K562 (cell line): Measurements from ENCODE around the gene CCDC138. TPM values are rescaled to one million over a fixed set of nuclear protein-coding genes. Genes with fewer than 3 reads are reported as not detected.

ENCODE experiments used
- ARID1B ChIP-seq: fragments of 450-650 bp; IDR thresholded peaks from 2 replicates; pipeline ENCODE4 v1.6.1; 2016; ENCODE audit warnings: antibody characterized with exemption, mild to moderate bottlenecking, inconsistent platforms
- CCNT2 ChIP-seq: IDR thresholded peaks from 2 replicates; pipeline ENCODE4 v1.6.1; 2011; ENCODE audit warnings: borderline replicate concordance, low read depth, mild to moderate bottlenecking, moderate library complexity, mixed read lengths, low read length; ENCODE audit not compliant: insufficient read length; ENCODE audit errors: extremely low read depth
- COPS2 ChIP-seq: fragments of 450-650 bp; conservative IDR thresholded peaks from 2 replicates; pipeline ENCODE4 v1.6.1; 2016; ENCODE audit warnings: mild to moderate bottlenecking, moderate library complexity
- CTBP1 ChIP-seq: fragments of 450-650 bp; IDR thresholded peaks from 2 replicates; pipeline ENCODE4 v1.6.1; 2016; ENCODE audit warnings: borderline replicate concordance
- FOXA3 ChIP-seq, 2 experiments: fragments of 450-650 bp in 1 of 2; sonication (generic) in 1 of 2; formaldehyde crosslinking; IDR thresholded peaks in 1 of 2; conservative IDR thresholded peaks in 1 of 2; 2 replicates each; pipeline versions ENCODE4 v1.4.0 to v1.8.0; 2020 to 2022; ENCODE audit warnings: mild to moderate bottlenecking in 2 of 2, missing genetic modification reagents in 1 of 2
- HDAC6 ChIP-seq: IDR thresholded peaks from 2 replicates; pipeline ENCODE4 v1.6.1; 2012; ENCODE audit warnings: low read depth, mild to moderate bottlenecking, control low read depth, inconsistent platforms, low read length, moderate library complexity
- L3MBTL2 ChIP-seq: fragments of 450-650 bp; IDR thresholded peaks from 2 replicates; pipeline ENCODE4 v1.6.1; 2016; ENCODE audit warnings: mild to moderate bottlenecking, moderate library complexity
- NBN ChIP-seq: fragments of 450-650 bp; IDR thresholded peaks from 2 replicates; pipeline ENCODE4 v1.6.1; 2016; ENCODE audit warnings: low read depth, mild to moderate bottlenecking
- NFIC ChIP-seq: fragments of 450-650 bp; IDR thresholded peaks from 2 replicates; pipeline ENCODE4 v1.6.1; 2017; ENCODE audit warnings: mild to moderate bottlenecking, inconsistent platforms
- RBM34 ChIP-seq: fragments of 200-400 bp; formaldehyde crosslinking; IDR thresholded peaks from 2 replicates; pipeline ENCODE4 v1.6.1; 2018; ENCODE audit warnings: low read length, borderline replicate concordance; ENCODE audit not compliant: insufficient read depth
- SMARCA5 ChIP-seq: fragments of 450-650 bp; IDR thresholded peaks from 2 replicates; pipeline ENCODE4 v1.6.1; 2016
- SPI1 ChIP-seq: IDR thresholded peaks from 2 replicates; pipeline ENCODE4 v1.6.1; 2011; ENCODE audit warnings: low read depth, low read length, control low read depth, borderline replicate concordance
- TAF15 ChIP-seq: fragments of 200-400 bp; formaldehyde crosslinking; IDR thresholded peaks from 2 replicates; pipeline ENCODE4 v1.6.1; 2017; ENCODE audit warnings: mild to moderate bottlenecking, low read depth, low read length, moderate library complexity
- TCF3 ChIP-seq: sonication (generic); formaldehyde crosslinking; IDR thresholded peaks from 2 replicates; pipeline ENCODE4 v1.4.0; 2020; ENCODE audit warnings: mild to moderate bottlenecking, missing genetic modification reagents
- XRCC5 ChIP-seq: fragments of 200-400 bp; formaldehyde crosslinking; IDR thresholded peaks from 2 replicates; pipeline ENCODE4 v1.6.1; 2017; ENCODE audit warnings: low read depth, mild to moderate bottlenecking, low read length
- ZBTB1 ChIP-seq: sonication (generic); formaldehyde crosslinking; IDR thresholded peaks from 2 replicates; pipeline ENCODE4 v1.8.1; 2023; ENCODE audit warnings: missing genetic modification reagents, low read depth, mild to moderate bottlenecking, borderline replicate concordance
- ZBTB17 ChIP-seq: fragments of 450-650 bp; formaldehyde crosslinking; IDR thresholded peaks from 2 replicates; pipeline ENCODE4 v1.4.0; 2020; ENCODE audit warnings: mild to moderate bottlenecking
- ZNF212 ChIP-seq: fragments of 450-650 bp; formaldehyde crosslinking; IDR thresholded peaks from 2 replicates; pipeline ENCODE4 v1.4.0; 2020; ENCODE audit warnings: mild to moderate bottlenecking
- ZNF263 ChIP-seq: sonication (generic); formaldehyde crosslinking; IDR thresholded peaks from 2 replicates; pipeline ENCODE4 v1.8.0; 2022; ENCODE audit warnings: mild to moderate bottlenecking, missing genetic modification reagents, borderline replicate concordance
- polyA plus RNA-seq, 8 experiments: library from polyadenylated mRNA; depleted of rRNA in 4 of 8; stranded (reverse) in 5 of 8; unstranded in 3 of 8; fragments of >200 nt; fragmentation: Nextera tagmentation in 2 of 8; fragmentation: Illumina TruSeq in 1 of 8; extraction: Ambion mirVana in 2 of 8; extraction: Trizol in 1 of 8; gene quantifications; 2 replicates each; pipeline versions ENCODE4 v1.2.1 to v1.2.3, GENCODE V29; 2011 to 2014; ENCODE audit warnings: inconsistent platforms in 1 of 8, missing spikeins in 1 of 8
- total RNA-seq, 7 experiments: library from RNA; depleted of rRNA in 6 of 7; stranded (reverse); fragments of >200 nt in 6 of 7; fragmentation: Illumina TruSeq in 2 of 7; extraction: Trizol in 2 of 7; gene quantifications; 2 replicates each; pipeline versions ENCODE4 v1.2.1 to v1.2.3, GENCODE V29; 2011 to 2021; ENCODE audit warnings: low replicate concordance in 1 of 7
- TF ChIP-seq, protein P1 (sequence below): fragments of 250-450 bp; sonication (Bioruptor Pico); IDR thresholded peaks from 2 replicates; pipeline ENCODE4 v1.4.0; 2020
- TF ChIP-seq, protein P2 (sequence below), 2 experiments: IDR thresholded peaks in 1 of 2; conservative IDR thresholded peaks in 1 of 2; 2 replicates each; pipeline ENCODE4 v1.6.1; 2016; ENCODE audit warnings: low read depth in 2 of 2, mild to moderate bottlenecking in 1 of 2, missing compliant biosample characterization in 1 of 2, missing genetic modification characterization in 1 of 2, moderate library complexity in 1 of 2
- TF ChIP-seq, protein P3 (sequence below): sonication (generic); formaldehyde crosslinking; IDR thresholded peaks from 2 replicates; pipeline ENCODE4 v1.8.0; 2023; ENCODE audit warnings: mild to moderate bottlenecking, missing genetic modification reagents

Gene CCDC138
- total and polyA plus RNA-seq, 9 of the 15 experiments (the other 6 are each of a cell fraction or from before 2014, with no cell fraction given): 17.5 to 44.6 (median 26.7) TPM

DNA sequence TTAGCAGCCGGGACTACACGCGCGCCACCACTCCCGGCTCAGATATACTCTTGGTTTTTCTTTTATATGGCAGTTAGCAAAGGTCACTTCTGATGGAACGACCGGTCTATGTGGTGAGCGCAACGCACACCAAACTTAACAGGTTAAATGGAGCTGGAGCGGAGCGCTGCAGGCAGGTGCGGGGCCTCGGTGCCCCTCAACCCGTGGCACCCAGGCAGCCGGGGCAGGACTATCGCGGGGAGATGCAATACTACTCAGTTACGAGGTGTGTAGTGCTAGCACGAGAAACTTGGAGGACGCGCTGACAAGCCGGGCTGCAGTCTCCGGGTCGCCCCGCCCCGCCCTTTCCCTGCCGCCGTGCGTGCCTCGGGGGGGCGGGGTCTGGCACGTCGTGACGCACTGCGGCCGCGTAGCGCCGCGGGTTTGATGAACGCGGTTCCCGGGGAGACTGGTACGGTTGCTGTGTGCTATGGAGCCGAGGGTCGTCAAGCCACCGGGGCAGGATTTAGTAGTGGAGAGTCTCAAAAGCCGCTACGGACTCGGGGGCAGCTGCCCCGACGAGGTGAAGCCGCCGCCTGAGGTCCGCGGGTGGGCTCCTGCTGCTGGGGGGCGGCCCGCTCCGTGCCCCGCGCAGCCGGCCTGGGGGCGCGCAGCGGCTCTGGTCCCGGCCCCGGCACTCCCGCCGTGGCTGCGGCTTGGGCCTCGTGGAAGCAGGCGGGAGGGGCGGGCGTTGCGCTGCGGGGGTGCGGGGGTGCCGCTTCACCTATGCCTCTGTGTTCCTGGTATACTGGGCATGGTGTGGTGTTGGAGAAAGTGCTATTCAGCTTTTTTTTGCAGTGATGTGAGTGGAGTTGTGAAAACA lies at the start of gene CCDC138 (continued):
- TF ChIP-seq COPS2: no peak
- no peak for TF ChIP-seq ARID1B
- no peak for TF ChIP-seq NFIC
- no peak for TF ChIP-seq ZBTB17 (CRISPR knock-in tag)
- no peak for TF ChIP-seq HDAC6
- TF ChIP-seq CTBP1: peak; percentile 80
- TF ChIP-seq, protein P1, sequence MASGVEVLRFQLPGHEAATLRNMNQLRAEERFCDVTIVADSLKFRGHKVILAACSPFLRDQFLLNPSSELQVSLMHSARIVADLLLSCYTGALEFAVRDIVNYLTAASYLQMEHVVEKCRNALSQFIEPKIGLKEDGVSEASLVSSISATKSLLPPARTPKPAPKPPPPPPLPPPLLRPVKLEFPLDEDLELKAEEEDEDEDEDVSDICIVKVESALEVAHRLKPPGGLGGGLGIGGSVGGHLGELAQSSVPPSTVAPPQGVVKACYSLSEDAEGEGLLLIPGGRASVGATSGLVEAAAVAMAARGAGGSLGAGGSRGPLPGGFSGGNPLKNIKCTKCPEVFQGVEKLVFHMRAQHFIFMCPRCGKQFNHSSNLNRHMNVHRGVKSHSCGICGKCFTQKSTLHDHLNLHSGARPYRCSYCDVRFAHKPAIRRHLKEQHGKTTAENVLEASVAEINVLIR (CRISPR knock-in tag): peak; percentile 65
- no peak for TF ChIP-seq TAF15
- TF ChIP-seq ZBTB1 (CRISPR knock-in tag): 0 out of 2 replicates have a peak, but pooled peaks have one; percentile 55
- TF ChIP-seq FOXA3 (CRISPR knock-in tag; conservative IDR thresholded peaks at IDR 0.05 in 1 of 2, IDR thresholded peaks at IDR 0.05 in 1 of 2): 0 out of 4 replicates have a peak, but pooled peaks of 1 of the 2 experiments have one; percentile 28
- TF ChIP-seq, protein P2, sequence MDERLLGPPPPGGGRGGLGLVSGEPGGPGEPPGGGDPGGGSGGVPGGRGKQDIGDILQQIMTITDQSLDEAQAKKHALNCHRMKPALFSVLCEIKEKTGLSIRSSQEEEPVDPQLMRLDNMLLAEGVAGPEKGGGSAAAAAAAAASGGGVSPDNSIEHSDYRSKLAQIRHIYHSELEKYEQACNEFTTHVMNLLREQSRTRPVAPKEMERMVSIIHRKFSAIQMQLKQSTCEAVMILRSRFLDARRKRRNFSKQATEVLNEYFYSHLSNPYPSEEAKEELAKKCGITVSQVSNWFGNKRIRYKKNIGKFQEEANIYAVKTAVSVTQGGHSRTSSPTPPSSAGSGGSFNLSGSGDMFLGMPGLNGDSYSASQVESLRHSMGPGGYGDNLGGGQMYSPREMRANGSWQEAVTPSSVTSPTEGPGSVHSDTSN (CRISPR knock-in tag; IDR thresholded peaks at IDR 0.05; ENCODE audit: low read depth): no peak
- TF ChIP-seq, protein P2 (tag; conservative IDR thresholded peaks at IDR 0.05; ENCODE audit: low read depth): no peak
- no peak for TF ChIP-seq ZNF263
- TF ChIP-seq CCNT2: peak; percentile 85
- 0 out of 2 replicates have a peak, but pooled peaks have one; percentile 13 for TF ChIP-seq TCF3
- TF ChIP-seq RBM34: no peak
- TF ChIP-seq SPI1: no peak
- 0 out of 2 replicates have a peak, but pooled peaks have one; percentile 25 for TF ChIP-seq XRCC5
- no peak for TF ChIP-seq NBN
- no peak for TF ChIP-seq ZNF212 (CRISPR knock-in tag)
- no peak for TF ChIP-seq SMARCA5
- TF ChIP-seq, protein P3, sequence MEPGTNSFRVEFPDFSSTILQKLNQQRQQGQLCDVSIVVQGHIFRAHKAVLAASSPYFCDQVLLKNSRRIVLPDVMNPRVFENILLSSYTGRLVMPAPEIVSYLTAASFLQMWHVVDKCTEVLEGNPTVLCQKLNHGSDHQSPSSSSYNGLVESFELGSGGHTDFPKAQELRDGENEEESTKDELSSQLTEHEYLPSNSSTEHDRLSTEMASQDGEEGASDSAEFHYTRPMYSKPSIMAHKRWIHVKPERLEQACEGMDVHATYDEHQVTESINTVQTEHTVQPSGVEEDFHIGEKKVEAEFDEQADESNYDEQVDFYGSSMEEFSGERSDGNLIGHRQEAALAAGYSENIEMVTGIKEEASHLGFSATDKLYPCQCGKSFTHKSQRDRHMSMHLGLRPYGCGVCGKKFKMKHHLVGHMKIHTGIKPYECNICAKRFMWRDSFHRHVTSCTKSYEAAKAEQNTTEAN (CRISPR knock-in tag): no peak
- peak; percentile 77 for TF ChIP-seq L3MBTL2
